ENCODE results near the gene DHDH. TPM values are rescaled to one million over a fixed set of nuclear protein-coding genes. Genes with fewer than 3 reads are reported as not detected.
"Not testable (repeated sequence)": the region's sequence is repeated elsewhere in the genome, so short reads cannot be mapped to it uniquely, and the experiment has no call there.

The DHDH gene
- total RNA-seq, 2 experiments from 2014 or later, result 3.1 to 3.2 TPM

DNA sequence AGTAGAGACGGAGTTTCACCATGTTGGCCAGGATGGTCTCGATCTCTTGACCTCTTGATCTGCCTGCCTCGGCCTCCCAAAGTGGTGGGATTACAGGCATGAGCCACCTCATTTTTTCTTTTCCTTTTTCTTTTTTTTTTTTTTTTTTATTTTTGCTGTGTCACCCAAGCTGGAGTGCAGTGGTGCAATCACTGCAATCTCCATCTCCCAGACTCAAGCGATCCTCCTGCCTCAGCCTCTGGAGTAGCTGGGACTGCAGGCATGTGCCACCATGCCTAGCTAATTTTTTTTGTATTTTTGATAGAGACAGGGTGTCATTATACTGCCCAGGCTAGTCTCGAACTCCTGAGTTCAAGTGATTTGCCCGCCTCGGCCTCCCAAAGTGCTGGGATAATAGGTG lies 31.2 kb upstream of the DHDH start:
- H3K9me3 Mint-ChIP-seq, DNase-seq, CTCF ChIA-PET, H3K27ac Mint-ChIP-seq, POLR2A ChIA-PET, H3K27me3 Mint-ChIP-seq: not testable (repeated sequence)
- Mint-ChIP-seq H3K4me1 (peaks cover 37% of the 10 kb centered on the region), H3K4me3 (peak overlapping the region; percentile 45), H3K36me3 (ENCODE audit: low read depth) (peaks cover 44% of the 10 kb centered on the region)

DNA sequence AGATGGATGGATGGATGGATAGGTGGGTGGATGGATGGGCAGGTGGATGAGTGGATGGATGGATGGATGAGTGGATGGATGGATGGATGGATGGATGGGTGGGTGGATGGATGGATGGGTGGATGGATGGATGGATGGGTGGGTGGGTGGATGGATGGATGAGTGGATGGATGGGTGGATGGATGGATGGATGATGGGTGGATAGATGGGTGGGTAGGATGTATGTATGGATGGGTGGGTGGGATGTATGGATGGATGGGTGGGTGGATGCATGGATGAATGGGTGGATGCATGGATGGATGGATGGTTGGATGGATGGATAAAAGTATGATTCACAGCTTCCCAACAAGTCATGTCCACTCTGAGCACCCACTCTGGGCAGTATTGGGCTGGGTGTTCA lies 29.7 kb upstream of the DHDH start:
- POLR2A ChIA-PET, DNase-seq, H3K27ac Mint-ChIP-seq, CTCF ChIA-PET, H3K9me3 Mint-ChIP-seq, H3K27me3 Mint-ChIP-seq, H3K4me3 Mint-ChIP-seq: not testable (repeated sequence)
- Mint-ChIP-seq H3K36me3 (ENCODE audit: low read depth) (peaks cover 53% of the 10 kb centered on the region), H3K4me1 (peaks cover 37% of the 10 kb centered on the region)

DNA sequence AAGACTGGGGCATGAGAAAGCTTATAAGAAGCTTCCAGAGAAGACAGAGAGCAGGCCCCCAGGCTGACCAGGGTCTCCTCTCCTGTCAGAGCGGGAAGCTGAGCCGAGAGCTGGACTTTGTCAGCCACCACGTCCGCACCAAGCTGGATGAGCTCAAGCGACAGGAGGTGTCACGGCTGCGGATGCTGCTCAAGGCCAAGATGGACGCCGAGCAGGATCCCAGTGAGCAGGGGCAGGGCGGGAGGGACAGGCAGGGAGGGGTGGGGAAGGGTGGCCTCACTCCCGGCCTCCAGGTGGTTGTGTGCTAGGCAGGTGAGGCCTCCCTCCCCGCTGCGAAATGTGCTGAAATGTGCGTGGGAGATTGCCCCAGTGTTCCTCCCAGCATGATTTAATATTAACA lies 27.8 kb upstream of the DHDH start:
- no peaks in the 10 kb centered on the region for H3K27me3 Mint-ChIP-seq
- ChIA-PET POLR2A (no interaction called here), CTCF (interaction anchor here (1.2 to 1.3 kb wide), 2 partner anchors 19 to 27 kb away, joined by 4 read pairs; partner anchors contain the start of gene DHDH)
- no peaks in the 10 kb centered on the region for H3K9me3 Mint-ChIP-seq
- no peak overlapping the region for H3K4me3 Mint-ChIP-seq
- H3K27ac Mint-ChIP-seq, result no peak overlapping the region
- peaks cover 29% of the 10 kb centered on the region for H3K4me1 Mint-ChIP-seq
- no peak for DNase-seq
- H3K36me3 Mint-ChIP-seq (ENCODE audit: low read depth), result peaks cover 63% of the 10 kb centered on the region

DNA sequence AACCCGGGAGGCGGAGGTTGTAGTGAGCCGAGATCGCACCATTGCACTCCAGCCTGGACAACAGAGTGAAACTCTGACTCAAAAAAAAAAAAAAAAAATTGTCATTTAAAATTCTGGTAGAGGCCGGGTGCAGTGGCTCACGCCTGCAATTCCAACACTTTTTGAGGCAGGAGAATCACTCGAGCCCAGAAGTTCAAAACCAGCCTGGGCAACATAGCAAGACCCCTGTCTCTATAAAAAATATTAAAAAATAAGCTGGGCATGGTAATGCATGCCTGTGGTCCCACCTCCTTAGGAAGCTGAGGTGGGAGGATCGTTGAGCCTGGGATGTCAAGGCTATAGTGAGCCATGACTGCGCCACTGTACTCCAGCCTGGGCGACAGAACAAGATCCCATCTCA lies 27.2 kb upstream of the DHDH start:
- no peak for DNase-seq
- Mint-ChIP-seq H3K4me3 (no peak overlapping the region), H3K27me3 (no peaks in the 10 kb centered on the region), H3K9me3 (no peaks in the 10 kb centered on the region), H3K27ac (no peak overlapping the region), H3K4me1 (peaks cover 24% of the 10 kb centered on the region), H3K36me3 (ENCODE audit: low read depth) (peaks cover 63% of the 10 kb centered on the region)
- CTCF ChIA-PET, result interaction anchor here (0.6 to 1.3 kb wide), 3 partner anchors 10 to 332 kb away, joined by 3 to 4 read pairs (median 3); no protein-coding TSS in a partner anchor
- POLR2A ChIA-PET, result no interaction called here

DNA sequence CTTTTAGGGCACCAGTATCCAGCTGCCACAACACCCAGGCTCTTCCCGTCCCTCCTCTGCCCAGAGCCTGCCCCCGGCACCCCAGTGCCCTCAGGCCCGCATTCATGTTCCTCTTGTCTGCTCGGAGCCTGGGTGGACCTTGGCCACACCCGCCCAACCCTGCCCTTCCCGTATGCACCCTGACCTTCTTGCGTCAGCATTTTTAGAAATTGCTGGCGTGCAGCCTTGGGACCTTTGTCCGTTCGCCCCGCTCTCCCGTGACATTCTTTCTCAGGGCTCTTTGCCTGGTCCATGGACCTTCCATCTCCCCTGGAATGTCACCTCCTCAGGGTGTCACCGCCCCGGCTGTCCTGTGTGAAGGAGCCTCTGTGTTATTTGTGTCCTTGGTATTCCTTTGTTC lies 25.8 kb upstream of the DHDH start:
- Mint-ChIP-seq H3K4me1 (peaks cover 13% of the 10 kb centered on the region), H3K27me3 (no peaks in the 10 kb centered on the region), H3K4me3 (no peak overlapping the region), H3K27ac (no peak overlapping the region), H3K9me3 (no peaks in the 10 kb centered on the region), H3K36me3 (ENCODE audit: low read depth) (peaks cover 60% of the 10 kb centered on the region)
- POLR2A ChIA-PET, result no interaction called here
- CTCF ChIA-PET, result no interaction called here
- no peak for DNase-seq

DNA sequence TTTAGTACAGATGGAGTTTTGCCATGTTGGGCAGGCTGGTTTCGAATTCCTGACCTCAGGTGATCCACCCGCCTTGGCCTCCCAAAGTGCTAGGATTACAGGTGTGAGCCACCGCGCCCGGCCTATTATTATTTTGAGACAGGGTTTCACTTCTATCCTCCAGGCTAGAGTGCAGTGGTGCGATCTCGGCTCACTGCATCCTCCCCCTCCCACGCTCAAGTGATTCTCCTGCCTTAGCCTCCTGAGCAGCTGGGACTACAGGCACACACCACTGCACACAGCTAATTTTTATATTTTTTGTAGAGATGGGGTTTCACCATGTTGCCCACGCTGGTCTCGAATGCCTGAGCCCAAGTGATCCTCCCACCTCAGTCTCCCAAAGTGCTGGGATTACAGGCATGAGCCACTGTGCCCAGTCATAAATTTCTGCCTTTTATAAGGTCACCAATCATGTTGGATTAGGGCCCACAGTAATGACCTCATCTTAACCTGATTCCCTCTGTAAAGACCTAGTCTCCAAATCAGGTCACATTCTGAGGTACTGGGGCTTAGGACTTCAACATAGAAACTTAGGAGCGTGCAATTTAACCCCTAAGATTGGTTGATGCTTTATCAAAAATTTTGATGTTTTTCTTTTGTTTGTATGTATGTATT lies 23.9 kb upstream of the DHDH start:
- H3K36me3 Mint-ChIP-seq (ENCODE audit: low read depth), result peaks cover 67% of the 10 kb centered on the region
- H3K9me3 Mint-ChIP-seq, H3K27me3 Mint-ChIP-seq, DNase-seq, POLR2A ChIA-PET, H3K27ac Mint-ChIP-seq, H3K4me3 Mint-ChIP-seq, H3K4me1 Mint-ChIP-seq: not testable (repeated sequence)
- CTCF ChIA-PET, result interaction anchor here (0.7 to 1.1 kb wide), 2 partner anchors 50 to 90 kb away, joined by 3 read pairs; no protein-coding TSS in a partner anchor

DNA sequence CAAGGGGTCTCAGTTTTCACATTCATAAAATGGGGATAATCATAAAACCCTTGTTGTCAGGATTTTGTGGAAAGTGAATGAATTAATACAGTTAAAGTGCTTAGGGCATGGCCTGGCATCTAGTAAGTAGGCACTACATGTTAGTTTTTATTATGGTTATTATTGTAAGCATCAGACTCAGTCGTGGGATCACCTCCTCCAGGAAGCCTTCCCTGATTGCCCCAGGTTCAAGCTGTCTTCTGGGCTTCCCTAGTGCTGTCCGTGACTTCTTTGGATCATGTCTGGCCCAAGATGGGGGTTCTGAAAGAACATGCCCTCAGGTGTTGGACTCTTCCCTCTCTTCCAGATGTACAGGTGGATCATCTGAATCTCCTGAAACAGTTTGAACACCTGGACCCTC lies 22.7 kb upstream of the DHDH start:
- Mint-ChIP-seq H3K27me3 (no peaks in the 10 kb centered on the region), H3K36me3 (ENCODE audit: low read depth) (peaks cover 61% of the 10 kb centered on the region), H3K27ac (no peak overlapping the region), H3K4me3 (no peak overlapping the region), H3K4me1 (peaks cover 2% of the 10 kb centered on the region), H3K9me3 (no peaks in the 10 kb centered on the region)
- DNase-seq, result no peak
- ChIA-PET CTCF (interaction anchor here (0.6 to 0.8 kb wide), 3 partner anchors 9 to 547 kb away, joined by 3 read pairs; no protein-coding TSS in a partner anchor), POLR2A (no interaction called here)

DNA sequence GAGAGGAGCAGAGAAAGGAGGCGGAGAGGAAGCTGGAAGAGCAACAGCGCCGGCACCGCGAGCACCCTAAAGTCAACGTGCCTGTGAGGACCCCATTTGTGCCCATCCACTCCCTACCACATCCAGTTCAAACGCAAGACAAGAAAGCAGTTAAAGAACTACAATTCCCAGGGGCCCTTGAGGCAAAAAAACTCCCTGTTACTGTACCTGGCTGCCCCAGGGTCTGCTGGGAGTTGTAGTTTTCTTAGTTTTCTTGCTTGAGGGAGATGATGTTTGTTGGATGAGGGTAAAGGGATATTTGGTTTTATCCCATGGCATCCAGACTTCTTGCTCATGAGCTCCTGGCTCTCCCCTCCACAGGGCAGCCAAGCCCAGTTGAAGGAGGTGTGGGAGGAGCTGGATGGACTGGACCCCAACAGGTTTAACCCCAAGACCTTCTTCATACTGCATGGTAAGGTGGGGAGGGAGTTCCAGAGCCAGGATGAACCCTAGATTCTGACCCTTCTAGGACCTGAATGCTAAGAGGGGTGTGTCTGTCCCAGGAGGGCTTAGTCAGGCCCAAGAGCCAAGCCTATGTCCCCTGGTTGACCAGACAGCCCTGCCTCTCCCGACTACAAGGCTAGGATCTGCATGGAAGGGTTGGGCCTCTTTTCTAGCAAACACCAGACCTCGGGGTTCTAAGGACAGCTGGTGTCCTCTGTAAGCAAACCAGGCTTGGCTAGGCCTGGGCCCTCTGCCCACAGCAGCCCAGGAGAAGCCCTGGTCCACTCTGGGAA lies 20.2 kb upstream of the DHDH start:
- H3K27me3 Mint-ChIP-seq, result no peaks in the 10 kb centered on the region
- CTCF ChIA-PET, result interaction anchor here (0.6 kb wide), 1 partner anchor 12 kb away, joined by 5 read pairs; no protein-coding TSS in a partner anchor
- DNase-seq, result peak; percentile 34

DNA sequence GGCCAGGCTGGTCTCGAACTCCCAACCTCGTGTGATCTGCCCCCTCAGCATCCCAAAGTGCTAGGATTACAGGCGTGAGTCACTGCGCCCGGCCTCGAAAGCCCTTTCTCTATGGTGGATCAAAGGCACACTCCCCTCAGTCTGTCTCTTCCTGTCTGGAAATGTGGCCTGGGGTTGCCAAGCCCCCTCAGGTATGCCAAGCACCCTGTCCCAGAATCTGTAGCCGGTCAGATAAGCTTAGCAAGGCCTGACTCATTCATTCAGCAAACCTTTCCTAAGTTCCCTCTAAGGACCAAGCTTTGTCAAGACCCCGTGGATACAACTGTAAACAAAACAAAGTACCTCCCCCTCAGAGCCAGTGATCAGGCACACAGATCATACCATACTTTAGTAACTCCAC lies 19.3 kb upstream of the DHDH start:
- Mint-ChIP-seq H3K27me3 (no peaks in the 10 kb centered on the region), H3K4me3 (no peak overlapping the region), H3K36me3 (ENCODE audit: low read depth) (peaks cover 62% of the 10 kb centered on the region), H3K4me1 (no peaks in the 10 kb centered on the region), H3K9me3 (no peaks in the 10 kb centered on the region), H3K27ac (no peak overlapping the region)
- CTCF ChIA-PET, result interaction anchor here (0.6 kb wide), 1 partner anchor 965 kb away, joined by 4 read pairs; no protein-coding TSS in a partner anchor
- POLR2A ChIA-PET, result no interaction called here
- no peak for DNase-seq

More for the DNA sequence above, 20.2 kb upstream of the DHDH start:
- peaks cover 61% of the 10 kb centered on the region for H3K36me3 Mint-ChIP-seq (ENCODE audit: low read depth)
- no peak overlapping the region for H3K4me3 Mint-ChIP-seq
- POLR2A ChIA-PET, result no interaction called here
- no peaks in the 10 kb centered on the region for H3K9me3 Mint-ChIP-seq
- H3K4me1 Mint-ChIP-seq, result no peaks in the 10 kb centered on the region
- H3K27ac Mint-ChIP-seq, result no peak overlapping the region

DNA sequence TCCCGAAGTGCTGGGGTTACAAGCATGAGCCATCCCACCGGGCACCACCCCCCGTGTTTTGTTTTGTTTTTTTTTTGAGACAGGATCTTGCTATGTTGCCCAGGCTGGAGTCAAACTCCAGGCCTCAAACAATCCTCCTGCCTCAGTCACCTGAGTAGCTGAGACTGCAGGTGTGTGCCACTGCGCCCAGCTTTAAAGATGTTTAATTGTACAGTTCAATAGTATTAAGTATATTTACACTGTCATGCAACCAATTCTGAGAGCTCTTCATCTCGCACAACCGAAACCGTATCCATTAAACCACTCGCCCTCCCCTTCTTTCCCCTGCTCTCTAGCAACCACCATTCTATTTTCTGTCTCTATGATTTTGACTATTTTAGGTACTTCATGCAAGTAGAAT lies 17.7 kb upstream of the DHDH start:
- no peak overlapping the region for H3K27ac Mint-ChIP-seq
- no peak overlapping the region for H3K4me3 Mint-ChIP-seq
- ChIA-PET POLR2A (no interaction called here), CTCF (interaction anchor here (0.9 to 1.6 kb wide), 2 partner anchors 17 to 30 kb away, joined by 3 to 4 read pairs; partner anchors contain the start of gene DHDH)
- H3K36me3 Mint-ChIP-seq (ENCODE audit: low read depth), result peaks cover 51% of the 10 kb centered on the region
- no peaks in the 10 kb centered on the region for H3K9me3 Mint-ChIP-seq
- no peak for DNase-seq
- no peaks in the 10 kb centered on the region for H3K4me1 Mint-ChIP-seq
- no peaks in the 10 kb centered on the region for H3K27me3 Mint-ChIP-seq

DNA sequence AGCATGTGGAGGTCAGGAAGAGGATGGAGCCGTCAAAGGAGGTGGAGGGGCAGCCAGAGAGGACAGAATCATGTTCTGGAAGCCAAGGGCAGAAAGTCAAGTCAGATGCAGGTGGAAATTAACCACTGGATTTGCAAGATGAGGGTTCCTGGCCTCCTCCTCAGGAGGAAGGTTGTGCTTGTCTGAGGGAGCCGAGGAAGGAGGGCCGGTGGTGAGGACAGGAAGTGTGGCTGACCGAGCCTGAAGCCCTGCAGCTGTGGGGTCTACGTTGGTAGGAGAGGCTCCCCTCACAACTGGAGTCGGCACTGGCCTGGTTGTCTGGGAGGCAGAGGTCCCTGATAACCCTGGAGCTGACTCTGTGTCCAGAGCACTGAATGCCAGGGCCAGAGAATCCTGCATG lies 15.4 kb upstream of the DHDH start:
- H3K9me3 Mint-ChIP-seq, result no peaks in the 10 kb centered on the region
- POLR2A ChIA-PET, result no interaction called here
- CTCF ChIA-PET, result interaction anchor here (1.5 kb wide), 1 partner anchor 15 kb away, joined by 4 read pairs; no protein-coding TSS in a partner anchor
- DNase-seq, result no peak
- H3K4me3 Mint-ChIP-seq, result no peak overlapping the region
- no peaks in the 10 kb centered on the region for H3K4me1 Mint-ChIP-seq
- H3K27ac Mint-ChIP-seq, result no peak overlapping the region
- no peaks in the 10 kb centered on the region for H3K27me3 Mint-ChIP-seq
- H3K36me3 Mint-ChIP-seq (ENCODE audit: low read depth), result peaks cover 44% of the 10 kb centered on the region

DNA sequence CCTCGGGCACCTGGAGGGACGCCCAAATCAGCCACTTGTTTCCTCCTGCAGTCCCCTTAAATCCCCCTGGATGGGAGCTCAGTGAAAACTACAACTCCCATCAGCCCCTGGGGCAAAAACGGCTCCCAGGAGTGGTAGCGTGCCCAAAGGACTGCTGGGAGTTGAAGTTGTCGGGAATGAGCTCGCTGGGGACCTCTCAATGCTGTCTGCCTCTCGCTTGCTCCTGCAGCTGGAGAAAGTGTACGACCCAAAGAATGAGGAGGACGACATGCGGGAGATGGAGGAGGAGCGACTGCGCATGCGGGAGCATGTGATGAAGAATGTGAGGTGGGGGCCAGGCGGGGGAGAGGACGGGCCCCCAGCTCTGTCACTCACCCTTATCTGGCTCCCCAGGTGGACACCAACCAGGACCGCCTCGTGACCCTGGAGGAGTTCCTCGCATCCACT lies 14.7 kb upstream of the DHDH start:
- Mint-ChIP-seq H3K27ac (no peak overlapping the region), H3K36me3 (ENCODE audit: low read depth) (peaks cover 42% of the 10 kb centered on the region), H3K9me3 (no peaks in the 10 kb centered on the region), H3K4me3 (no peak overlapping the region), H3K27me3 (no peaks in the 10 kb centered on the region), H3K4me1 (no peaks in the 10 kb centered on the region)
- CTCF ChIA-PET, result interaction anchor here (0.5 to 2.2 kb wide), 4 partner anchors 8 to 38 kb away, joined by 3 to 5 read pairs (median 4); partner anchors contain the start of gene NUCB1
- peak; percentile 22 for DNase-seq
- POLR2A ChIA-PET, result no interaction called here

DNA sequence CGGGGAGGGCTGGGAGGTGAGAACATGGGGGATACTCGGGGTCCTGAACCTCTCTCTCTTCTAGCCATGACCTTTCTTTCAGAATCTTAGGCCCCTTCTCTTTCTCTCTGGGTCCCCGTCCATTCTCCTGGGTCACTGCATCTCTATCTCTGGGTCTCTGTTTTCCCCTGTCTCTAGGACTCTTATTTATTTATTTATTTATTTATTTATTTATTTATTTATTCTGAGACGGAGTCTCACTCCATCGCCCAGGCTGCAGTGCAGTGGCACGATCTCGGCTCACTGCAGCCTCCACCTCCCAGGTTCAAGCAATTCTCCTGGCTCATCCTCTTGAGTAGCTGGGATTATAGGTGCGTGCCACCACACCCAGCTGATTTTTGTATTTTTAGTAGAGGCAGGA lies 14.2 kb upstream of the DHDH start:
- CTCF ChIA-PET, result interaction anchor here (1.1 to 2.2 kb wide), 4 partner anchors 8 to 74 kb away, joined by 3 to 5 read pairs (median 4); partner anchors contain the start of genes GYS1, NUCB1 and RUVBL2
- peaks cover 39% of the 10 kb centered on the region for H3K36me3 Mint-ChIP-seq (ENCODE audit: low read depth)
- H3K9me3 Mint-ChIP-seq, H3K27ac Mint-ChIP-seq, H3K4me3 Mint-ChIP-seq, DNase-seq, H3K4me1 Mint-ChIP-seq, POLR2A ChIA-PET, H3K27me3 Mint-ChIP-seq: not testable (repeated sequence)

Data from activated CD4-positive, alpha-beta T cell treated with anti-CD3 and anti-CD28 coated beads, Interleukin-2, amount 10 ng/mL, durations not matched to agents 7 days and 5 days (primary cell).